T47D (cell line): ENCODE data around the gene CGREF1.

Experiments
- DNase-seq, 2 experiments: peaks; one replicate each; pipeline versions ENCODE4 v3.0.0 to v3.0.0-alpha.2; 2011 to 2012; ENCODE audit warnings: low read depth in 1 of 2, low spot score in 1 of 2
- JUND ChIP-seq: IDR thresholded peaks from 2 replicates; pipeline ENCODE4 v1.6.1; 2012; ENCODE audit warnings: low read depth
- in situ Hi-C: cut with HindIII; loops from 2 replicates; pipeline ENCODE4 v1.10.0; 2016; ENCODE audit warnings: low sequenced_read_pairs, low pct_unique_long_range_greater_than_20kb

The CGREF1 gene

GRCh38 chr2:27150639-27151230 is 31.8 kb upstream of the CGREF1 start:
- in situ Hi-C loops = no loop called here
- DNase-seq = no peak
- no peak for TF ChIP-seq JUND

DNA sequence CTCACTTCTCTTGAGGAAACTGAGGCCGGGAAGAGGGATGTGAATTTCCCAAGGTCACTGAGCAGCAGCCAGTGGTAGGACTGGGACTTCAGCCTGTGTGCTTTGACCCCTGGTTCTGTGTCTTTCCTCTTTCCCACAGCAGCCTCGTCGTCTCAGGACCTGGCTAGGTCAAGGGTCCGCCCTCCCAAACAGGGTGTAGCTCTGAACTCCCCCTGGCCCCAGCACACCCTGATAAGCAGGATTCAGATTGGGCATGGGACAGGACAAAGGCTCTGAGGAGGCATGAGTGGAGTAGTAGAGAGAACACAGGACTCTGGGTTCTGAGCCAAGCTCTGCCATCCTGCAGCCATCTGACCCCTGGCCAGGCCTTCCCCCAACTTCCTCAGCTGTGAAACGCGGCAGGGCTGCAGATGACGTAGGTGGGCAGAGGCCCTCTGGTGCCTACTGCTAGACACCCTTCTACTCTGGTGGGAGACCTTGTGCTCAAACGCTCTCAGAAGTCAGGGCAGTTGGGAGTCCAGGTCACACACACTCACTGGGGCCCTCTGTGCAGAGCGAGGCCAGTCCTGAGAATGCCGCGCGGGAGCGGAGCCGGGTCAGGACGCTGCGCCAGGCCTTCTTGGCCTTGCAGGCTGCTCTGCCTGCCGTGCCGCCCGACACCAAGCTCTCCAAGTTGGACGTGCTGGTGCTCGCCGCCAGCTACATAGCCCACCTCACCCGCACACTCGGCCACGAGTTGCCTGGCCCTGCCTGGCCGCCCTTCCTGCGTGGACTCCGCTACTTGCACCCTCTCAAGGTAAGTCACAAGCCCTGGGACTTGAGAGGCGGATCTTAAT is 30.9 kb upstream of the CGREF1 start:
- in situ Hi-C loops = no loop called here
- TF ChIP-seq JUND = no peak
- no peak for DNase-seq

GRCh38 chr2:27148801-27149439 is 30.0 kb upstream of the CGREF1 start, which contains the start of gene TCF23:
TCF23 (plus strand) TSS chr2:27149004; CDS start chr2:27149134, 130 bp downstream.
- no peak for TF ChIP-seq JUND
- DNase-seq = no peak
- in situ Hi-C loops = no loop called here

GRCh38 chr2:27147935-27148334 is 29.0 kb upstream of the CGREF1 start:
- in situ Hi-C loops = no loop called here
- DNase-seq = no peak
- TF ChIP-seq JUND = no peak

GRCh38 chr2:27145682-27146081 is 26.8 kb upstream of the CGREF1 start:
- in situ Hi-C loops = no loop called here
- TF ChIP-seq JUND = no peak
- DNase-seq = no peak

DNA sequence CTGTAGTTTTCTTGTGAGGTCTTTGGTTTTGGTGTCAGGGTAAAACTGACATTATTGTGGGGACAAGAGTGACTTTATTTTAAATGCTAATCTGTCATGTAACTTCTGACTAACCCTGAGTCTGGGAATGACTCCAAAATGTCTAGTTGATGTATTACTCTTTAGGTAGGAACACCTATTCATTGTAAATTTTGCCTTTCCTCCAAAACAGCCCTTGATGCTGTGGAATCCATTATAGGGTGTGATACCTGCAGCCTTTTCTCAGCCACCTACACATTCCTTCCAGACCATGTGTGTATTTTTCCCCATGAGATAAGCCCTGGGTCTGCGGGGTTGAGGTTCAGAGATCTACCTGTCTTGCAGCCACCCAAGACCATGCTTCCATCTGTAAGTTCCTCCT is 24.4 kb upstream of the CGREF1 start:
- TF ChIP-seq JUND = no peak
- no peak for DNase-seq
- in situ Hi-C loops = no loop called here

GRCh38 chr2:27139310-27139709 is 20.4 kb upstream of the CGREF1 start, which contains the start of gene PRR30:
PRR30 (minus strand) TSS chr2:27139410; CDS start chr2:27138329, 1,081 bp downstream.
- no peak for DNase-seq
- in situ Hi-C loops = no loop called here
- TF ChIP-seq JUND = no peak

GRCh38 chr2:27138111-27138510 is 19.2 kb upstream of the CGREF1 start:
- TF ChIP-seq JUND = no peak
- in situ Hi-C loops = no loop called here
- DNase-seq = no peak

DNA sequence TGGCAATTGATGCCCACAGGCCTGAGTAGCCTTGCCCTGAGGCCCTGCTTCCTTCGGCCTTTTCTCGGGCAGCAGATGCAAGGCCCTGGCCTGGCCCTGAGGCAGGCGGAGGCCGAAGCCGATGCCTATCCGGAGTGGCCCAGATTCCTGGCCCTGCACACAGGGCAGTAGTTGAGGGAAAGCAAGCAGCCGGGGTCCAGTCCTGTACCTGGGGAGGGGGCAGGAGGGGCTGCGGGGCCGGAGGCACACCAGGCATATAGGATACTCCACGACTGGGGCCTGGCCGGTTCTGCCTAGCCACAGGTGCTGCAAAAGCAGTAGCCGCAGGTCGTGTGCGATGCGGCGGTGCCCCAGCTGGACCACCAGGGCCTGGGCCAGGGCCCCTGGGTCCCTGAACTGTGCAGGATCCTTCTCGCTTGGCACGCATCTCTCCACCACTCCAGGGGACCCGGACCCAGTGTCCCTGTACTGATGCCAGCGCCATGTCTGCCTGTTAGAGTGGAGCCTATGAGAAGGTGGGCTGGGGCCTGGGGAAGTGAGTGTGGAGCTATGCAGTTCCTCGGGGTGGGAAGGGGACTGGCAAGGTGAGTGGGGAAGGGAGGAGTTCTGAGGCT is 18.5 kb upstream of the CGREF1 start:
- in situ Hi-C loops = no loop called here
- no peak for TF ChIP-seq JUND
- no peak for DNase-seq

GRCh38 chr2:27136751-27137150 is 17.8 kb upstream of the CGREF1 start:
- no peak for TF ChIP-seq JUND
- in situ Hi-C loops = no loop called here
- no peak for DNase-seq

GRCh38 chr2:27135478-27135955 is 16.6 kb upstream of the CGREF1 start:
- in situ Hi-C loops = no loop called here
- no peak for DNase-seq
- TF ChIP-seq JUND = no peak

DNA sequence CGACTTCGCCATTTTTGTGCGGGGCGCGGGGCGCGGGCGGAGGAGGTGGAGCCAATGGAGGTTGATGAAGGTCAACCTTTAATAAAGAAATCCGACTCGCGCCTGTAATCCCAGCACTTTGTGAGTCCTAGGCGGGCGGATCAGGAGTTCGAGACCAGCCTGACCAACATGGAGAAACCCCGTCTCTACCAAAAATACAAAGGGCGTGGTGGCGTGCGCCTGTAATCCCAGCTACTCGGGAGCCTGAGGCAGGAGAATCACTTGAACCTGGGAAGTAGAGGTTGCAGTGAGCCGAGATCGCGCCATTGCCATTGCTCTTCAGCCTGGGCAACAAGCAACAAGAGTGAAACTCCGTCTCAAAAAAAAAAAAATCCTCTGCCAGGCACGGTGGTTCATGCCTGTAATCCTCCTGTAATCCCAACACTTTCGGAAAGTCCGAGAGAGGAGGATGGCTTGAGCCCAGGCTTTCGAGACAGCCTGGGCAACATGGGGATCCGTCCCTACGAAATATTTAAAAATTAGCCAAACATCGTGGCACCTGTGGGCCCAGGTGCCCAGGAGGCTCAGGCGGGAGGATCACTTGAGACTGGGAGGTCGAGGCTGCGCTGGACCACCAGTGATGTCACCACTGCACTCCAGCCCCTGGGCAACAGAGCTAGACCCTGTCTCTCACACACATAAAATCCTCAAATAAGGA is 16.0 kb upstream of the CGREF1 start:
- TF ChIP-seq JUND = no peak
- in situ Hi-C loops = no loop called here

More for the DNA sequence above, 16.0 kb upstream of the CGREF1 start:
- no peak for DNase-seq
